Measurements from ENCODE around the gene SMARCA2.

SMARCA2 gene

DNA sequence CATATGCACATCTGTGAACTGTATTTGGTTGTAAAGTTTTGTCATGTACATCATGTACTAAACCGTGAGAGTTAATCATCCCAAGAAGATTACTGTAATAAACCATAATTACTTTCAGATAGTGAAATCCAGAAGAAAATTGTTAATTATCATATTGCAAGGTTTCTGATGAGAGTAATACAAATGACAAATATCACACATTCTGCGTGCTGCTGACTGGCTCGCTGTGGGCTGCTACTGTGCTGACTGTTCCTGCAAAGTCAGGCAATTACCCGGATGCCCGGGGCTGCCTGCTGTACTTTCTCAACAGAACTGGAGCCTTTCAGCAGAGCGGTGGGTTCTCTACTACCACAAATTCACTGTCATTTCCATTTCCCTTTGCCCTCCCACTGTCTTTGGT, 68.3 kb downstream of the SMARCA2 start:
- FAIRE-seq (no peak), DNase-seq (ENCODE audit: insufficient read length, low spot score) (no peak)
- no peak for TF ChIP-seq PAX5 (IDR thresholded peaks at IDR 0.05; ENCODE audit: insufficient read depth, low read length, severe bottlenecking)
- no peak for TF ChIP-seq SPI1 (IDR thresholded peaks at IDR 0.05; ENCODE audit: low read depth, low read length)
- TF ChIP-seq POU2F2 (IDR thresholded peaks at IDR 0.05; ENCODE audit: low read depth, low read length): no peak
- no peak for TF ChIP-seq POLR2AphosphoS5 (IDR thresholded peaks at IDR 0.05; ENCODE audit: low read depth, low read length)
- no peak for TF ChIP-seq TAF1 (IDR thresholded peaks at IDR 0.05; ENCODE audit: low read depth, low read length)
- TF ChIP-seq POLR2A (IDR thresholded peaks at IDR 0.05; ENCODE audit: low read depth, low read length): no peak

DNA sequence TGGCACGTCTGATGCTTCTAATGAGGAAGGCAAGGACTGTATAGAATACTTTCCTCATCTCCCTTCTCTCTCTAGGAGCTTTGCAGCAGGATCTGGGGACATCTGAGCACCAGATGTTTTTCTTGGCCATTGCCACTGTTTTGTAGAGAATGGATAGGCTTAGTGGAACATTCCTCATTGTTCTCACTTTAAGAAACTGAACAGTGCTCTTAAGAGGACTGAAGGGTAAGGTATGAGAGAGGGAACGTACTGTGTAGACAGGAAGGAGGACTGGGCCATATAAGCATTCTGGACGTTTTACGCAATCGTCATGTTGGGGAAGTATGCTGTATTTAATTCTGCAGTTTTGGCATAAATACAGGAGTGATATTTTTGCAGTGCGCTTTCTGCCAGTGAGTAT, 70.6 kb downstream of the SMARCA2 start:
- FAIRE-seq: peak; percentile 20
- TF ChIP-seq POU2F2 (IDR thresholded peaks at IDR 0.05; ENCODE audit: low read depth, low read length) (no peak), SPI1 (IDR thresholded peaks at IDR 0.05; ENCODE audit: low read depth, low read length) (no peak), PAX5 (IDR thresholded peaks at IDR 0.05; ENCODE audit: insufficient read depth, low read length, severe bottlenecking) (no peak), POLR2AphosphoS5 (IDR thresholded peaks at IDR 0.05; ENCODE audit: low read depth, low read length) (no peak), TAF1 (IDR thresholded peaks at IDR 0.05; ENCODE audit: low read depth, low read length) (no peak), POLR2A (IDR thresholded peaks at IDR 0.05; ENCODE audit: low read depth, low read length) (no peak)
- DNase-seq (ENCODE audit: insufficient read length, low spot score): no peak

DNA sequence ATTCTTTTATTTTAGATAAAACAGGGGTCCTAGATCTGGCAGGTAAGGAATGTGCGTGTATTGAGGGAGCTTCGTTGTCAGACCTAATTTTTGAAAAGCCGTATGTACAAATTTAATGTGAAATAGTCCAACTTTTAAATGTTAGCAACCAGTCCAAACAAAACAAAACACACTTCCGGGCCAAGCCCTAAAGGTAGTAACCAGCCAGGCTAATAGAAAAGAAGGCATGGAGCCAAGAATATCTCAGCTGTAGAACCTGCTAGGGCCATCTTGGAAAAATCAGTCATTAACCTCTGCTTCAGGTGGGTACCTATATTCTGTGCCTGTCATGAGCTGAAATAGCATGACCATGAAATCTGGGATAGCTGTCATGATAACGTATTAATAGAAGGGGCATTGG, 71.0 kb downstream of the SMARCA2 start:
- no peak for DNase-seq (ENCODE audit: insufficient read length, low spot score)
- FAIRE-seq: peak; percentile 33
- TF ChIP-seq POU2F2 (IDR thresholded peaks at IDR 0.05; ENCODE audit: low read depth, low read length) (no peak), PAX5 (IDR thresholded peaks at IDR 0.05; ENCODE audit: insufficient read depth, low read length, severe bottlenecking) (no peak), POLR2A (IDR thresholded peaks at IDR 0.05; ENCODE audit: low read depth, low read length) (no peak), POLR2AphosphoS5 (IDR thresholded peaks at IDR 0.05; ENCODE audit: low read depth, low read length) (no peak), SPI1 (IDR thresholded peaks at IDR 0.05; ENCODE audit: low read depth, low read length) (no peak)

DNA sequence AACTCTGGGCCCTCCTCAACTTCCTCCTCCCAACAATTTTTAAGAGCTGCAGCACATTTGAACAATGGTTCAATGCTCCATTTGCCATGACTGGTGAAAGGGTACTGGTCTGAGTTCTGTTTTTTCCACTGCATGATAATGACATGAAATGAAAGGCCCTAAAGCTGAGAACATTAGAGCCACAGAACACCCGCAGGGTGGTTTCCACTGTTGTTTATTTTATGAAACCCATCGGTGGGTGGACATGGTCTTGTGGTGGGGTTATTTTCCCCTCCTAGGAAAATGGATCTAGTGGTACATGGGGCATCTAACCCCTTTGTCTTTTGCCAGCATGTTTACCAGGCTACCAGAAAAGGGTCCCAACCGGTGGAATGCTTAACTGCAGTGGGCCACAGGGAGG, 71.8 kb downstream of the SMARCA2 start:
- TF ChIP-seq SPI1 (IDR thresholded peaks at IDR 0.05; ENCODE audit: low read depth, low read length) (no peak; the same call in 1 of the 2 replicates), POLR2A (IDR thresholded peaks at IDR 0.05; ENCODE audit: low read depth, low read length) (no peak), PAX5 (IDR thresholded peaks at IDR 0.05; ENCODE audit: insufficient read depth, low read length, severe bottlenecking) (no peak), POLR2AphosphoS5 (IDR thresholded peaks at IDR 0.05; ENCODE audit: low read depth, low read length) (no peak), POU2F2 (IDR thresholded peaks at IDR 0.05; ENCODE audit: low read depth, low read length) (no peak), TAF1 (IDR thresholded peaks at IDR 0.05; ENCODE audit: low read depth, low read length) (no peak)
- no peak for FAIRE-seq
- DNase-seq (ENCODE audit: insufficient read length, low spot score): no peak

DNA sequence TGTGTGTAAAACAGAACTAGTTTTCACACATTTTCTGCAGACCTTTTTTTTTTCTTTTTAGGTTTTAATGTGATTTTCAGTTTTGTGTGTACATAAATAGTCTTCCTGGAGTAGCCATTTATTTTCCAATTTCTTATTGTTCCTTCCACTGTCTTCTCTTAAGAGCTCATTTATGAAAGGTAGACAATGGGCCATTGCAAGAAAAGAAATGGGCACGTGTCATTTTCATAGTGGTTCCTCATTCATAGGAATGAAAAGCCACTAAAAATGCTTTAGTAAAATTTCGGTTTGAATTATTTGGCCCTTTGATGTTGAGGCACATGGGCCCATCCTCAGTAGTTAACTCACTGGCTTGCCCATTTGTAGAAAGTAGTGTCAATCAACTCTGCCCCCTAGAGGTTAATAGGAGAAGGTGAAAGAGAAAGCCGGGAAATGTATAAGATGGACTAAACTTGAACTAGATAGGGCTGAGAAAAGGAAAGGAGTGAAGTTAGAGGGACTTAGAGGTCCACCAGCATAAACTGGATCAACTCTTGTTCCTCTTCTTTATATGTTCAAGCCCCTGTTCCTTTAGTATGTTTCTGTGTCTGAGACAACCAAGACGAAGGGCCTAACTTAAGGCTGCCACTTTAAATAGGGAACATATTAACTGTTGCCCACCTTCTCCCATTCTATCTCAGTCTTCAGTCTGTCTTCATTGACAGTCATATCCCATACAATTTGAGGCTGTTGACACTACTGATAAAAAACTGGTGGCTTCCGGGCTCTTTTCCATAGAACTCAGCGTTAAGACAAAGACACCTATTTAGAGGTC, 72.6 kb downstream of the SMARCA2 start:
- no peak for TF ChIP-seq SPI1 (IDR thresholded peaks at IDR 0.05; ENCODE audit: low read depth, low read length)
- TF ChIP-seq POLR2A (IDR thresholded peaks at IDR 0.05; ENCODE audit: low read depth, low read length): no peak
- no peak for TF ChIP-seq PAX5 (IDR thresholded peaks at IDR 0.05; ENCODE audit: insufficient read depth, low read length, severe bottlenecking)
- TF ChIP-seq POLR2AphosphoS5 (IDR thresholded peaks at IDR 0.05; ENCODE audit: low read depth, low read length): no peak
- no peak for TF ChIP-seq POU2F2 (IDR thresholded peaks at IDR 0.05; ENCODE audit: low read depth, low read length)
- no peak for TF ChIP-seq TAF1 (IDR thresholded peaks at IDR 0.05; ENCODE audit: low read depth, low read length)

DNA sequence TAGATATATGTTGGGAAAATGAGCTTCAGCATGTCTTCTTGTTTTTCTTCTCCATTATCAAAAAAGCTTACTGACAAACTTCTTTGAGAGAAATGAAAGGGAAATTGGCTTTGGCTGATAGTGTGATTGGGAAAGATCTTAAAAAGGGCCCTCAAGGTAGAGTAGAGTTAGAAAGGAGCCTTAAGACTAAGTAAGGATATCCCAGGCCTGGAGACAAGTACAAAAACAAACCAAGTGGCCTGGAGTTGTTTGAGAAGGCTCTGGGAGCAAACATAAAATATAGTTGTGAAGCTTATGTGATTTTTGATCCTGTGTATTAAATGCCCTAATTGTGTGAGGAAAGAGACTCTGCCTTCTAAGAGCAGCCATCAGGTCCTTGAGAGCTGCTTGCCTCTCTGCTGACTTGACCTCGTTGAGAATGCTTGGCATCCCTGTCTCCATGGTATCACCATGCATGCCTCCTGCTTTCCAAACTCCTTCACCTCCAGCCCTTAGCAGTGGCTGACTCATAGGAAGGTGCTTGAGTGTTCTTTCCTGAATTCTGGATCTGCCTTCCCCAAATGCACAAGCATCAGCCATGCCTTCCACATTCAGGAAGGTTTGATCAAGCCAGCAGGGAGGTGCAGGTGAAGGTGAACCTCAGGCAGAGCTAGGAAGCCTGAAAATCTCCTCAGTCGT, 78.9 kb downstream of the SMARCA2 start:
- DNase-seq (ENCODE audit: insufficient read length, low spot score) (no peak), FAIRE-seq (no peak)
- TF ChIP-seq SPI1 (IDR thresholded peaks at IDR 0.05; ENCODE audit: low read depth, low read length) (no peak), POLR2A (IDR thresholded peaks at IDR 0.05; ENCODE audit: low read depth, low read length) (no peak), POLR2AphosphoS5 (IDR thresholded peaks at IDR 0.05; ENCODE audit: low read depth, low read length) (no peak), PAX5 (IDR thresholded peaks at IDR 0.05; ENCODE audit: insufficient read depth, low read length, severe bottlenecking) (no peak), TAF1 (IDR thresholded peaks at IDR 0.05; ENCODE audit: low read depth, low read length) (no peak), POU2F2 (IDR thresholded peaks at IDR 0.05; ENCODE audit: low read depth, low read length) (no peak)

More for the DNA sequence above, 72.6 kb downstream of the SMARCA2 start:
- peak; percentile 13 for DNase-seq (ENCODE audit: insufficient read length, low spot score)
- peak; percentile 88 for FAIRE-seq

DNA sequence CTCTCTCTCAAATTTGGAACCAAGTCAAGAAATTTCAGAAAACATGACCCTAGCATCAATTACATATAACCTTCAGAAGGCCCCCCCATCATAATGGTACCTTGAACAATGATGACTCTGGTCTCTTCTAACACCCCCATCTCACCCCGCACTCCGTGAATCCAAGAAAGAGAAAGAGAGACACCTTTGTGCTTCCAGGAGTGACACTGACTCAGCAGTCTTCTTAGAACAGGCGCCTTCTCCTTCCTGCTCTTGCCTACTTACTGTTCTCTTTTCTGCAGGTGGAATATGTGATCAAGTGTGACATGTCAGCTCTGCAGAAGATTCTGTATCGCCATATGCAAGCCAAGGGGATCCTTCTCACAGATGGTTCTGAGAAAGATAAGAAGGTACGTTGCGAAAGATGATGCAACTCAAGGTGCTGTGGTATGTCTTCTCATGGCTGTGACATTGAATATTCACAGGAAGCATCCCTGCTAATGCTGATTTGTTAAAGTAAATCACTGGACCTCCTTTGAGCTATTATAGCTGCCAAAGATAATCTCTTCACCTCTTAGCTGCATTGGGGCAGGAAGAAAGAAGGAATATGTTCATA, 81.3 kb downstream of the SMARCA2 start:
- peak; percentile 57 for FAIRE-seq
- DNase-seq (ENCODE audit: insufficient read length, low spot score): no peak
- TF ChIP-seq POLR2AphosphoS5 (IDR thresholded peaks at IDR 0.05; ENCODE audit: low read depth, low read length): no peak
- no peak for TF ChIP-seq POU2F2 (IDR thresholded peaks at IDR 0.05; ENCODE audit: low read depth, low read length)
- no peak for TF ChIP-seq PAX5 (IDR thresholded peaks at IDR 0.05; ENCODE audit: insufficient read depth, low read length, severe bottlenecking)
- no peak for TF ChIP-seq POLR2A (IDR thresholded peaks at IDR 0.05; ENCODE audit: low read depth, low read length)
- TF ChIP-seq SPI1 (IDR thresholded peaks at IDR 0.05; ENCODE audit: low read depth, low read length): no peak
- TF ChIP-seq TAF1 (IDR thresholded peaks at IDR 0.05; ENCODE audit: low read depth, low read length): no peak

DNA sequence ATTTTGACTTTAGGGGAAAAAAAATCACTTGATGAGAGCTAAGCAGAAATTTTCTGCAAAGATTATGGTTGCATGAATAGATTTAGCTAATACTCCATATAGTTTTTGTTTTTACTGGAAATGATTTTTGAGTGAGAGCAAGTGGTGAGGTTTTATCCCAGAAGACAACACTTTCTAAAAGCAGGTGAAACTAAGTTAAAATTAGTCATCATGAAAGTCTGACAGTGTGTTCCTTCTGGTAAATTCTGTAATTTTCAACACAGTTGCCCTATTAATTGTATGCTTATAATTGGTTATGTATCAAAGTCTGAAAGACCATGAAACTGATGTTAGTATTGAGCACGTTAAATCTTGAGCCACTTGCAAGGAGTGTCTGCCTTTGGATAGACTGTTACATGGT, 91.5 kb downstream of the SMARCA2 start:
- FAIRE-seq (no peak), DNase-seq (ENCODE audit: insufficient read length, low spot score) (no peak)
- TF ChIP-seq POU2F2 (IDR thresholded peaks at IDR 0.05; ENCODE audit: low read depth, low read length): no peak
- TF ChIP-seq POLR2A (IDR thresholded peaks at IDR 0.05; ENCODE audit: low read depth, low read length): no peak
- TF ChIP-seq POLR2AphosphoS5 (IDR thresholded peaks at IDR 0.05; ENCODE audit: low read depth, low read length): no peak
- no peak for TF ChIP-seq PAX5 (IDR thresholded peaks at IDR 0.05; ENCODE audit: insufficient read depth, low read length, severe bottlenecking)
- no peak for TF ChIP-seq TAF1 (IDR thresholded peaks at IDR 0.05; ENCODE audit: low read depth, low read length)
- no peak for TF ChIP-seq SPI1 (IDR thresholded peaks at IDR 0.05; ENCODE audit: low read depth, low read length)

DNA sequence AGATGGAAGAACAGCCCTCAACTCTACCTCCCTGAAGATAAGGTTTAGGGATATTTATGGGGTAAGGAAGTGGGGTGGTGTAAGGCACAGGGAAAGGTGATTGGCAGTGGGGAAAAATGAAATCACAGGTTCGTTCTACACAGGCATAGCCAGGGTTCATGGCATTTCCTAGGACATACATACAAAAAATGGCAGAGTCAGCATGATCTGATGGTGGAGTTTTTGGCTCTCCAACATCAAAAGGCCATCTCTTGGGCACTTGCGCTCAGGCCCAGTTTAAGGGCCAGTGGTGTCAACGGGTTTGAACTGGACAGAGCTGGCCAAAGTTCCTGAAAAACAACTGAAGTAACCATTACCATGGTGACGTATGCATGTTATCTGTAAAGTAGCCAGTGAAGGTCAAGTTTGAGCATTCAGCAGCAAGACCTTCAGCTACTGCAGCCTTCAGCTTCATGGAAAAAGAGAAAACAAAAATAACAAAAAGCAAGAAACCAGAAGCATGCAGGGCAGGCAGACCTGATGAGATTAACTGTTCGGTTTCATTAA, 92.8 kb downstream of the SMARCA2 start:
- no peak for TF ChIP-seq POLR2A (IDR thresholded peaks at IDR 0.05; ENCODE audit: low read depth, low read length)
- no peak for TF ChIP-seq TAF1 (IDR thresholded peaks at IDR 0.05; ENCODE audit: low read depth, low read length)
- TF ChIP-seq PAX5 (IDR thresholded peaks at IDR 0.05; ENCODE audit: insufficient read depth, low read length, severe bottlenecking): no peak
- TF ChIP-seq POLR2AphosphoS5 (IDR thresholded peaks at IDR 0.05; ENCODE audit: low read depth, low read length): no peak
- TF ChIP-seq POU2F2 (IDR thresholded peaks at IDR 0.05; ENCODE audit: low read depth, low read length): no peak
- TF ChIP-seq SPI1 (IDR thresholded peaks at IDR 0.05; ENCODE audit: low read depth, low read length): no peak
- DNase-seq (ENCODE audit: insufficient read length, low spot score): no peak
- no peak for FAIRE-seq

Data from GM12891 (cell line).